SK-MEL-5 (cell line): Measurements from ENCODE around the gene CAPN8. TPM values are rescaled to one million over a fixed set of nuclear protein-coding genes. Genes with fewer than 3 reads are reported as not detected.

Experiments used
- DNase-seq: peaks from one replicate; pipeline ENCODE4 v3.0.0-alpha.2; 2016; ENCODE audit warnings: low read depth, low spot score
- in situ Hi-C: cut with HindIII; loops from 2 replicates; pipeline ENCODE4 v1.10.0; 2016; ENCODE audit warnings: low sequenced_read_pairs, high pct_unique_total_duplicates, low pct_unique_long_range_greater_than_20kb
- total RNA-seq: library from RNA; depleted of rRNA; stranded (reverse); fragments of >200 nt; shearing (Covaris generic); gene quantifications from 2 replicates; pipeline ENCODE4 v1.2.3, GENCODE V29; 2014

The CAPN8 gene
- total RNA-seq, 1 experiment from 2014 or later, result not detected

GRCh38 chr1:223553957-223554356 lies 111.5 kb downstream of the CAPN8 start:
- no peak for DNase-seq
- in situ Hi-C loops, result no loop called here

GRCh38 chr1:223551610-223552009 lies 113.9 kb downstream of the CAPN8 start:
- no peak for DNase-seq
- in situ Hi-C loops, result no loop called here

GRCh38 chr1:223549740-223550139 lies 115.8 kb downstream of the CAPN8 start:
- peak; percentile 6 for DNase-seq
- in situ Hi-C loops, result no loop called here

GRCh38 chr1:223547316-223548114 lies 118.0 kb downstream of the CAPN8 start:
- no peak for DNase-seq

GRCh38 chr1:223545343-223545742 lies 120.2 kb downstream of the CAPN8 start:
- DNase-seq, result no peak
- in situ Hi-C loops, result no loop called here

More at GRCh38 chr1:223547316-223548114, 118.0 kb downstream of the CAPN8 start:
- in situ Hi-C loops, result no loop called here

- in situ Hi-C loops, result no loop called here
- no peak for DNase-seq
Observed at GRCh38 chr1:223543560-223543959, 121.9 kb downstream of the CAPN8 start.

GRCh38 chr1:223542831-223543230 lies 122.7 kb downstream of the CAPN8 start:
- DNase-seq, result no peak
- in situ Hi-C loops, result no loop called here

GRCh38 chr1:223540485-223541106 lies 124.9 kb downstream of the CAPN8 start:
- no peak for DNase-seq
- in situ Hi-C loops, result no loop called here

- in situ Hi-C loops, result no loop called here
- DNase-seq, result no peak
Observed at GRCh38 chr1:223539750-223540149, 125.8 kb downstream of the CAPN8 start.

GRCh38 chr1:223538981-223539380 lies 126.5 kb downstream of the CAPN8 start:
- no peak for DNase-seq
- in situ Hi-C loops, result no loop called here

- in situ Hi-C loops, result no loop called here
Observed at GRCh38 chr1:223535319-223535718, 130.2 kb downstream of the CAPN8 start.

GRCh38 chr1:223534677-223535076 lies 130.8 kb downstream of the CAPN8 start:
- no peak for DNase-seq
- in situ Hi-C loops, result no loop called here

More at GRCh38 chr1:223535319-223535718, 130.2 kb downstream of the CAPN8 start:
- no peak for DNase-seq

GRCh38 chr1:223533708-223534107 lies 131.8 kb downstream of the CAPN8 start:
- no peak for DNase-seq
- in situ Hi-C loops, result no loop called here

GRCh38 chr1:223531742-223532341 lies 133.7 kb downstream of the CAPN8 start:
- peak; percentile 81 for DNase-seq
- in situ Hi-C loops, result no loop called here

GRCh38 chr1:223525957-223526356 lies 139.5 kb downstream of the CAPN8 start:
- DNase-seq, result no peak
- in situ Hi-C loops, result no loop called here

GRCh38 chr1:223525546-223525945 lies 140.0 kb downstream of the CAPN8 start:
- no peak for DNase-seq
- in situ Hi-C loops, result no loop called here

GRCh38 chr1:223524930-223525451 lies 140.5 kb downstream of the CAPN8 start:
- in situ Hi-C loops, result no loop called here
- DNase-seq, result no peak

- in situ Hi-C loops, result no loop called here
- no peak for DNase-seq
Observed at GRCh38 chr1:223521150-223521549, 144.4 kb downstream of the CAPN8 start.
